WTC11 (cell line): ENCODE data around the gene BTNL2.

Source experiments
- AFF4 ChIP-seq: sonication (generic); formaldehyde crosslinking; IDR thresholded peaks from 2 replicates; pipeline ENCODE4 v1.8.1; 2023; ENCODE audit warnings: mild to moderate bottlenecking, missing genetic modification reagents, borderline replicate concordance
- CTCF ChIP-seq: fragments of 200-600 bp; IDR thresholded peaks from 2 replicates; pipeline ENCODE4 v1.8.0; 2022; ENCODE audit warnings: antibody characterized with exemption
- E2F4 ChIP-seq: sonication (generic); formaldehyde crosslinking; IDR thresholded peaks from 2 replicates; pipeline ENCODE4 v1.8.1; 2022; ENCODE audit warnings: low read depth, mild to moderate bottlenecking, moderate library complexity, missing genetic modification reagents, borderline replicate concordance
- NR2C2 ChIP-seq: sonication (generic); formaldehyde crosslinking; IDR thresholded peaks from 2 replicates; pipeline ENCODE4 v1.8.0; 2022; ENCODE audit warnings: mild to moderate bottlenecking, missing genetic modification reagents
- SP1 ChIP-seq: sonication (generic); formaldehyde crosslinking; conservative IDR thresholded peaks from 2 replicates; pipeline ENCODE4 v1.8.1; 2022; ENCODE audit warnings: missing genetic modification reagents
- ZNF121 ChIP-seq: sonication (generic); formaldehyde crosslinking; IDR thresholded peaks from 2 replicates; pipeline ENCODE4 v1.8.0; 2023; ENCODE audit warnings: missing genetic modification reagents

- TF ChIP-seq SP1 (CRISPR knock-in tag) (no peak), CTCF (no peak), E2F4 (no peak), ZNF121 (CRISPR knock-in tag) (no peak), NR2C2 (no peak), AFF4 (CRISPR knock-in tag) (no peak)
Measured at GRCh38 chr6:32449088-32449736, 42.2 kb upstream of the BTNL2 start.
